NCI-H345 treated with DMSO at 0.1 percent for 48 hours (cell line): ENCODE data around the gene IRF1.
"Not testable (repeated sequence)": the region's sequence is repeated elsewhere in the genome, so short reads cannot be mapped to it uniquely, and the experiment has no call there.

ENCODE experiments used
- DNase-seq: peaks from one replicate; lab custom pipeline; 2025; ENCODE audit not compliant: unreplicated experiment; lab: John Stamatoyannopoulos, UW

The IRF1 gene

DNA sequence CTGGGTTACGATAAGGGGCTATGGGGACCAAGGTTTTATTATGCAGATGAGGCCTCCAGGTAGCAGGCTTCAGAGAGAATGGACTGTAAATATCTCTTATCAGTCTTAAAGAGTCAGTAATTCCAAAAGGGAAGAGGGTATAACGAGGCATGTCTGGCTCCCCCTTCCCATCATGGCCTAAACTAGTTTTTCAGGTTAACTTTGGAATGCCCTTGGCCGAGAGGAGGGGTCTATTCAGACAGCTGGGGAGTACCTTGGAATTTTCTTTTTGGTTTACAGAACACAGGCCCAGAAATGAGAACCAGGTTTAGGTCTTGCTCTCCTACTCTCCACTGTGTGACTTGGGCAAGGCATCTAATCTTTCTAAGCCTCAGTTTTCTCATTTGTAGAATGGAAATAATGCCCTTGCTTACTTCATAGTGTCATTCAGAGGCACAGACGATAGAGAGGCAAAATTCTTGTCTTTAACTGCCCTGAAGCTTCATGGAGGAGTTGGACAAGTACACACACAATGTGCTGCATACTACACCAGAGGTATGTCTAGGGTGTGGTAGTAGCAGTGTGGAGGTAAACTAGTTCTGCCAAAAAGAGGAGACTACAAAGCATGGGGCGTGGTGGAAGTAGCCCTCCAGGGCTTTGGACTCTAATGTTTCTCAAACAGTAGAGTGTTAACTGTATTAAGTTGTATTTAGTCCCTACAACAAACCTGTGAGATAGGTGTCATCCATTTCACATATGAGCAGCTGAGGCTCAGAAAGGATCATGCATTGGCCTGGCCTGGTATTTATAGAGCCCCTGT, 45.5 kb downstream of the IRF1 start:
- DNase-seq = no peak

DNA sequence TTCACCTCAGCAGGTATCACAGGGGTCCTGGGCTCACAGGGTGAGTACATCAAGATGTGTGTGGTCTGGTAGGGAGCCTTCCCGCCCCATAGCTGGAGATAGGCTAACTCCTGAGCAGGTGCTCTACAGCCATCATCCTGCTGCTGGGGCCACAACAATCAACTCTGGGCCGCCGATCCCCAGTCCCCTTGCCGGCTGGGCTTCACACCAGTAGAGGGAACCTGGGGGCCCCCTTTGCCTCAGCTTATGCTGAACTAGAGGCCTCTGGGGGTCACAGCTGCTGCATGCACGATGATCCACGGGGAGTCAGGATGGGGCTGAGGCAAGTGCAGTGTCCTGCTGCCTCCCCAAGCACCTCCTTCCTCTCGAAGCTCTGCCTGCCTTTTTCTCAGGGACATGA, 46.5 kb downstream of the IRF1 start:
- no peak for DNase-seq

DNA sequence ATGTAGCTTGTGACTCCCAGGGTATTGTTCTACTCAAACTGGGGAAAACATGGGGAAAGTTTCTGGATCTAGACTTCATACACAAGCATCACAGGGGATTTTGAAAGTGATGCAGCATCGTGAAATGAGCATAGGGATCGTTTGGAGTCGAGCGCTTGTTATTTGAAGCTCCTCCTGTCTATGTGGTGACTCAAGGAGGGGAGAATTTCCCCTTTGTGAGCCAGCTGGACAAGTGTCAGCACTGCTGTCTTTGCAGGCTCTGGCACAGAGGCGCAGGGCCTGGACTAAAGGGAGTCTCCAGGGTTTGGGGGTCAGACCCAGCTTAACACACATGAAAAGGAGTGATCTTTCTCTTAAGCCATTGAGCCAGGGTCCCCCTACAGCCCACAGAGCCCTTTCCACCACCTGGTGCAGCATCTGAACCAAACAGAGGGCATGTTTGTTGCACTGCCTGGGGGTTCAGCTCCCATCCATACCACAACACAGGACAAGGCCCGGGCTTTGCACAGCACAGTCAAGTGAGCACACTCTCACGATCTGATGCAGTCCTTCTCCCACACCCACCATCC, 51.0 kb downstream of the IRF1 start:
- DNase-seq = no peak

DNA sequence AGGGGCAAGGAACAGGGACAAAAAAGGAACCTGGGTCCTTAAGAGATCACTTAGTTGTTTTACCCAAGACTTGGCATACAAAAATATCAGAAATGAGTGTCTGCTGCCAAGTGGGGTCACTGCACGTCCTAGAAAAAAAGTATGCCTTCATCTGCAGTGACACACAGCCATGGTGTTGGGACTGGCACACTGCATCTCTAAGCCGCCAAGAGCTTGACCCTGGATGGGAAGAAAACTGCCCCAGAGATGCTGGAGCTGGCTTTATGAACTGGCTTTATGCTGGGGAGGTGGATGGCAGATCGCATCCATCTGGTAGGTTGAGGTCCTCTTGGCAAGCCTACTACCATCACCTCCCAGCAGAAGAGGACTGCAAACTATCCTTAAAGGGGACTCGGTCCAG, 51.7 kb downstream of the IRF1 start:
- no peak for DNase-seq

DNA sequence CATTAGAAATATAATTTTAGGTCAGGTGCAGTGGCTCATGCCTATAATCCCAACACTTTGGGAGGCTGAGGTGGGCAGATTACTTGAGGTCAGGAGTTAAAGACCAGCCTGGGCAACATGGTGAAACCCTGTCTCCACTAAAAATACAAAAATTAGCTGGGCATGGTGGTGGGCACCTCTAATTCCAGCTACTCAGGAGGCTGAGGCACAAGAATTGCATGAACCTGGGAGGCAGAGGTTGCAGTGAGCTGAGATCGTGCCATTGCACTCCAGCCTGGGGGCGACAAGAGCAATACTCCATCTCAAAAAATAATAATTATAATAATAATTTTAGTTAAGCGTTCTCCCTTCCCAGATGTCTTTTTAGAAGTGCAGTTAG, 52.3 kb downstream of the IRF1 start:
- DNase-seq = not testable (repeated sequence)

GRCh38 chr5:132437604-132438266, 52.8 kb downstream of the IRF1 start:
- no peak for DNase-seq

GRCh38 chr5:132436936-132437335, 53.6 kb downstream of the IRF1 start:
- no peak for DNase-seq

GRCh38 chr5:132435886-132436285, 54.7 kb downstream of the IRF1 start:
- no peak for DNase-seq

- DNase-seq = no peak
These were observed 55.1 kb downstream of the IRF1 start for GRCh38 chr5:132435447-132435846.

DNA sequence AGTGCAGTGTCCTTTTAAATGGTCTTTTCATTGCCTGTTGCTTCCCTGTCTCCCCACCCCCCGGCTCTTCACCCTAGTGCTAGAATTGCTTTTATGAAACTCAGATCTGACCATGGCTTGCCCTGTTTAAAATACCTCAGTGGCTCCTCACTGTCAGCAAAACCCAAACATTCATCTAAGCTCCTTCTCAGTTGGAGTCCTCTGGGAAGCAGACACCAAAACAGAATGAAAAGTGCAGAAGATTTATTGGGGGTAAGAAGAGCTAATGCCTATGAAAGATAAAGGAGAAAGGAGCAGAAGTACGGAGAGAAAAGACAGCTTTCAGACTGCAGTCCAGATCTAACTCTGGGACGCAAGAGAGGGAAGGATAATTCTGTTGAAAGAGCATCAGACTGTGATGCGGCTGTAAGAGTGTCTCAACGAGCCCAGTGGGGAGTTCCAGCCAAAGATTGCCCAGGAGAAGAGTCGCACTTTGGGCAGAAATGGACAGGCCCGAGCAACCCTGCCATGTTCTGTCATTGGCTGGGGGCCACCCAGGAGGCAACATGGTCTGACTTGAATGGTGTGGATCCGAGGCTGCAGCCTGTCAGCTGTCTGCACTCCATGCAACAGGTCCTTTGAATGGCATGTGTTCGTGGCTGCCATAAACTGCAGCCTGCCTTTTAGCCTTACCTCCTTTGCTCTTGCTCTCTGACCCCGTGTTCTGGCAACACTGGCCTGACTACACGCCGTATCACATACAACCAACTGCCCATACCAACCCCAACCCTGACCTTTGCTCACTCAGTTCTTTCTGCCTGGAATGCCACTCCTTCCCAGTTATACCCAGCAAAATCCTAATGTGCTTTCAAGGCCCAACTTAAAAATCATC, 55.9 kb downstream of the IRF1 start:
- DNase-seq = no peak

DNA sequence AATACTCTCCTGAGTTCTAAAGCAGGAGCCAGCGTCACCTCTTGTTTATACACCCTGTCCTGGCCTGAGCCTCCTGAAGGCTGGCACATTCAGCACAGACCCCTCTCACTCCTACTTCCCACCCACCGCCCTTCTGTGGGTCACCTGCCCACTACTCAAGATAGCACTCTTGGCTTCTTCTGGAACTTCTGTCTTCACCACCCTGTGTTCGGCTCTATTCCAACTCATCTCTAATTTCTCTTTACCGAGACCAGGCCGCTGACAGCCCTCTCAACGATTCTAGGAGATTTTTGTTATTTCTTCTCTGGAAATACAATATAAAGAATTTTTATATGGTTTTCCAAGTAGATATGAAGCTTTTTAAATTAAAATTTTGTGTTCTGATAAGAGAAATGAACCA, 57.4 kb downstream of the IRF1 start:
- DNase-seq = no peak

DNA sequence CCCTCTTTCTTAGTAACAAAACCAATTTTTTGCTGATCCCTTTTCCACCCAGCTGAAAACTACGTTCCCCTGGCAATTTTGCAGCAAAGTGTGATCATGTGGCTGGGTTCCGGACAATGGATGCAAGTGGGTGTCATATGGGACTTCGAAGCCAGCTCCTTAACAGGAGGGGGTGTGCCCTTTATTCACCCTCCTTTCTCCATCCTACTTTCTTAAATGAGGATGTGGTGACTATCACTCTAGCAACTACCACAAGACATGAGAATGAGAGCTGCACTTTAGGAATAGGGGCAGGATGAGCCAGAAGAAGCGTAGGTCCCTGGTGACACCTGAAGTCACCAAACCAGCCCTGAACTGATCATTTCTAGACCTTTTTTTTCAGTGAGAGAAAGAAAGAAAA, 58.9 kb downstream of the IRF1 start:
- DNase-seq = no peak
